ENCODE measurements around the gene NIT1.
A peak's percentile ranks its signal among the peaks of the same experiment; 100 is the strongest.

Gene NIT1

DNA sequence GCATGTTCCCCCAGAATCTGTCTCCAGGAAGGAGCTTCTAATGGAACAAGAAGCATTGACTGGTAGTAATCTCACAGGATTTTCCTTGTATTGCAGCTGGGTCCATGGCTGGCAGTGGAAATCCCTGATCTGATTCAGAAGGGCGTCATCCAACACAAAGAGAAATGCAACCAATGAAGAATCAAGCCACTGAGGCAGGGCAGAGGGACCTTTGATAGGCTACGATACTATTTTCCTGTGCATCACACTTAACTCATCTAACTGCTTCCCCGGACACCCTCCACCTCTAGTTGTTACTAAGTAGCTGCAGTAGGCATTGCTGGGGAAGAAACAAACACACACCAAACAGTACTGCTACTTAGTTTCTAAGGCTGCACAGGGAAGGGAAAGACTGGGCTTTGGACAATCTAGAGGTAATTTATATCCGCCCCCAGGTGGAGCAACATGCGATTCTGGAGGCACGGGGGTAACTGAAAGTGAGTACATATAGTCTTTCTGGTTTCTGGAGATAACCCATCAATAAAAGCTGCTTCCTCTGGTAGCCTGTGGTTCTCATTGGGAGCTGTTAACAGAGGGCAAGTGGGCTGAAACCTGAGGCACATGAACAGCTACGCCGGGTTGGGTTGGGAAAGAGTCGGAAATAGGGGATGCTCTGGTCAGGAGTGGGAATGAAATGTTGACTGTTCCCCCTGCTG is 40.6 kb downstream of the NIT1 start:
- no peak for DNase-seq

DNA sequence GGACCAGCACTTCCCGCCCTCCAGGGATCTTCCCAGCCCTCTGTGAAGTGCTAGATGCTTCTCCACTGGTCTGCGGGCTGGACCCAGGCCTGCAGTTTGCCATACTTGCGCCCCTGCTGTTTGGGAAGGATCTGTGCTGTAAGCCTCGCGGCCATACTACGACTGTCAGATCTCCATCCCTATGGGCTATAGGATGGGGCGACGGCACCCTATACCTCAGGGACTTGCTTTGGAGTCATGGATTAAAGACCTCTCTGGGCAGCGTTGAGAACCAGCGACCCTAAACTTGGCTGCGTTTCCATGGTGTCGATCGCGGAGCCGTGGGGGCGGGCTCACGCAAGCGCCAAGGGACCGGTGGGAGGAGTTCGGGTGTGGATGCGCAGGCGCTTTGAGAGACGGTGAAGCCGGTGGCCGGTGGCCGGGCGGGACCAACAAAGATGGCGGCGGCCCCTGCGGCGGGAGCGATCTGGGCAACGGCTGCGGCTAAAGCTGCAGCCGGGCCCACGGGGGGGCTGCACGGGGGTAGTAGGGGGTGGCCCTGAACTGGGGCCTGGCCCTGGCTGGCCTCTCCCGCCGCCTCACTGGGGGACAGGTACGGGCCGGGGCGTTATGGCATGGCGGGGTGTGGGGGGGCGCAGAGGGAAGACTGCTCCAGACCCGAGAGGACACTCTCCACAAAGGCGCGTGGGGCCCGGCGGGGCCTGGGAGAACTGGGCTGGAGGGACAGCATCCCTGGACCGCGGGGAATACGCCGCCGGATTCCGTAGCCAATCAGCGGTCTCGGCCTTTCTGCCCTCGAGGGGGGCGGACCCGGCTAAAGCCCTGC is 41.4 kb downstream of the NIT1 start, which contains the start of gene USP21:
Gene USP21, plus strand, starts transcription at position 414 of the 826 bp plus-strand sequence. CDS start 1,141 bp downstream, outside the sequence.
- DNase-seq, result peak; percentile 94

DNA sequence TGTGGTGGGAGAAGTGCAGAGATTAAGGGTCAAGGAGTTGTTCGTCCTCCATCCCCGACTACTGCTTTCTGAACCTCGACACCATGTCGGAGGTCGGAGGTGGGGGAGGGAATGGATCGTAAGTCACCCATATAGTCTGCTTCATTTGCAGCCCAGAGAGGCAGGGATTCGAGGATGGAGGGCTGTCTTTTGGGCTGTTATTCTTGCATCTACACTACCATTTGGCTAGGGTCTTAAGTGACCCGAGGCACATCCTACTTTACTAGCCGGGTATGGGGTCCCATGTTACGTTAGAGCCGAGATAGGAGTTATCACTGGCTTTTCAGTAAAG is 42.0 kb downstream of the NIT1 start:
- DNase-seq, result no peak

DNA sequence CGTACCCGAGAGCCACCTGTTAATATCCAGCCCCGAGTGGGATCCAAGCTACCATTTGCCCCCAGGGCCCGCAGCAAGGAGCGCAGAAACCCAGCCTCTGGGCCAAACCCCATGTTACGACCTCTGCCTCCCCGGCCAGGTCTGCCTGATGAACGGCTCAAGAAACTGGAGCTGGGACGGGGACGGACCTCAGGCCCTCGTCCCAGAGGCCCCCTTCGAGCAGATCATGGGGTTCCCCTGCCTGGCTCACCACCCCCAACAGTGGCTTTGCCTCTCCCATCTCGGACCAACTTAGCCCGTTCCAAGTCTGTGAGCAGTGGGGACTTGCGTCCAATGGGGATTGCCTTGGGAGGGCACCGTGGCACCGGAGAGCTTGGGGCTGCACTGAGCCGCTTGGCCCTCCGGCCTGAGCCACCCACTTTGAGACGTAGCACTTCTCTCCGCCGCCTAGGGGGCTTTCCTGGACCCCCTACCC is 42.8 kb downstream of the NIT1 start:
- DNase-seq, result no peak

DNA sequence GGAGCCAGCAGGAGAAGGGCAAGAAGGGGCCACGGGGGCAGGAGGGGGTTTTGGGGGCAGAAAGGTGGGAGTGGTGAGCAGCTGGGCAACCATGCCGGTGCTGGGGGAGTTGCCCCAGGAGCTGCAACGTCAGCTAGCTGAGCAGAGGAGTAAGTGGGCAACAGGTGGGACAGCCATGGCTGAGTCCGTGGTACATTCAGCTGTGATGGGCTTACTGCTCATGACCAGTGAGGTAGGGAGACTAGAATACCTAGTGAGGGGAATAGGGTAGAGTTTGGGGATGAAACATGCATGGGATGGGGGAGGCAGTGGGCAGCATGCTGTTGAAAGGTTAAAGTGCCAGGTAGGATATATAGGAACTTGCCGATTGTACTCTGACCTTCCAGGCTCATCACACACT is 43.7 kb downstream of the NIT1 start:
- no peak for DNase-seq

GRCh38 chr1:161162052-161162451 is 44.1 kb downstream of the NIT1 start:
- no peak for DNase-seq

- DNase-seq, result no peak
These were observed 44.9 kb downstream of the NIT1 start for GRCh38 chr1:161162806-161163205.

DNA sequence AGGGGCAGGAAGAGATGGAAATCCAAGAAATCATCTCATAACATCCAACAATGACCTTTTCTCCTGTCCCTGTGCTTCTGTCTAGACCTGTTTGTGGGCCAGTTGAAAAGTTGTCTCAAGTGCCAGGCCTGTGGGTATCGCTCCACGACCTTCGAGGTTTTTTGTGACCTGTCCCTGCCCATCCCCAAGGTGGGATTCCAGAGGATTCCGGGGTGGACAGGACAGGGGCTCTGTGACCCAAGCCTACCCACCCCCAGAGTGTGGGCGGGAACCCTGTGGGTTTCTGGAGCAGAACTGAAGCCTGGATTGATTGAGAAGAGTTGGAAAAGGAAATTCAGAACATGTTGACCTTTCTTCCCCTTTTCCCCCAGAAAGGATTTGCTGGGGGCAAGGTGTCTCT is 45.9 kb downstream of the NIT1 start:
- no peak for DNase-seq

- DNase-seq, result no peak
These were observed 47.2 kb downstream of the NIT1 start for GRCh38 chr1:161164901-161165610.

DNA sequence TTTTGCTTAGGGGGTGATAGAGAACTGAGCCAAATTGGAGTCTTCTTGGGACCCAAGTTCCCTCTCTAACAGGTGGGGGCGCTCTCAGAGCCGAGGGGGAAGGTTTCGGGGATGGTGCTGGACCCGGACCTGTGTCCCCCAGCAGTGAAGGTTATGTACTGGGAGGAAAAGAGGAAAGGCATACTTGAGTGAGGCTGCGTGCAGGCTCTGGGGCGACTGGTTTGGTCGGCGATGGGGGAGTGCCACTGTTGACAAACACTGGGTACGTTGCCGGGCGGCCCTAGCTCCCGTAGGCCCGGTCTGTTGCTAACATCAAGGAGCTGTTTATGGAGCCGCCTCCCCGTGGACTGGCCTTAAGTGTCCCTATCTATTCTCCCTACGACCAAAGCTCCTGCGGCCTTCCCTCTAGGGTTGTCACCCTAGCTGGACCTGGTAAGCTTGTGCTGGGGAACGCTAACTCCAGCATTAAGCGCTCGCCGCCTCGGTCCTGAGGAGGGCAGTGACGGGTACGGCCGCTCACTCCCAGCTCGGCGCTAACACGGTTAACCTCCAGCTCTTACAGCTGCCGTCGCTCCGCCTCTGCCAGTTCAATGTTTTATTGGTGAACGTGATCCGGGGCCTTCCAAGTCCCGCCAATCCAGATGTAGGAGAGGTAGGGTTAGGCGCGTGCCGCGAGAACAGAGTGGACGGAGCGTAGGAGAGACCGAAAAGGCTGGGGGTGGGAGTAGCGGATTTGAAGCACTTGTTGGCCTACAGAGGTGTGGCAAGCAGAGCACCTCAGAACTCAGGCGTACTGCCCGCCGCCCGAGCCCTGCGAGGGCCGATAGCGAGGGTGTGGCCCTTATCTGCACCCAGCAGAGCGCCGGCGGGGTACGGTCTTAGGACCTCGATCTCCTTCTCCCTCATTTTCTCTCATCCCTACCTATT is 48.1 kb downstream of the NIT1 start, which contains the start of gene PPOX:
Gene PPOX, plus strand, starts transcription at position 685 of the 927 bp plus-strand sequence. CDS start 422 bp downstream, outside the sequence.
- DNase-seq, result peak; percentile 93

DNA sequence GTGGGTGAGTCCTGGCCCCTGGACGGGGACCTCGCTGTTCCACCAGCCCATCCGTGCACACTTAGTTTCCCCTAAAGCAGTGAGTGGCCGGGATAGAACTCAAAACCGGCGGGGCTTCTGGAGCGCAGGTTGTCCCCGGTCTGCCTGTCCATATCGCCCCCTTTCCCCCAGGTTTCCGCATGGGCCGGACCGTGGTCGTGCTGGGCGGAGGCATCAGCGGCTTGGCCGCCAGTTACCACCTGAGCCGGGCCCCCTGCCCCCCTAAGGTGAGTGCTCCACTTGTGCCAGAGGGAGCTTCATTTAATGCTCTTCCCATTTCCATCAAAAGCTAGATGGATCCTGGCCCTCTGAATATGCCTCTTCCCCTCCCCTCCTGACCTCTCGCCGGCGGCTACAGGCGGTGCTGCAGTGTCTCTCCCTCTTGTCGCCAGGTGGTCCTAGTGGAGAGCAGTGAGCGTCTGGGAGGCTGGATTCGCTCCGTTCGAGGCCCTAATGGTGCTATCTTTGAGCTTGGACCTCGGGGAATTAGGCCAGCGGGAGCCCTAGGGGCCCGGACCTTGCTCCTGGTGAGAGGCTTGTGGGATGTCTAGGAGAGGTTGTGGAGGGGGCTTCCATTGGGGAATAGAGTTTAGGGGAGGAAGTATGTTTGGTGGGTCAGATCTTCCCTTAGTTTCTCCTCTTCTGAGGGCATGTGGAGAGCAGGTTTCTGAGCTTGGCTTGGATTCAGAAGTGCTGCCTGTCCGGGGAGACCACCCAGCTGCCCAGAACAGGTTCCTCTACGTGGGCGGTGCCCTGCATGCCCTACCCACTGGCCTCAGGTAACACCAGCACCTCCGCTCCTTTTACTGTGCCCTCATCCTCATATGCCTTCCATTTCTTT is 49.0 kb downstream of the NIT1 start:
- DNase-seq, result no peak

DNA sequence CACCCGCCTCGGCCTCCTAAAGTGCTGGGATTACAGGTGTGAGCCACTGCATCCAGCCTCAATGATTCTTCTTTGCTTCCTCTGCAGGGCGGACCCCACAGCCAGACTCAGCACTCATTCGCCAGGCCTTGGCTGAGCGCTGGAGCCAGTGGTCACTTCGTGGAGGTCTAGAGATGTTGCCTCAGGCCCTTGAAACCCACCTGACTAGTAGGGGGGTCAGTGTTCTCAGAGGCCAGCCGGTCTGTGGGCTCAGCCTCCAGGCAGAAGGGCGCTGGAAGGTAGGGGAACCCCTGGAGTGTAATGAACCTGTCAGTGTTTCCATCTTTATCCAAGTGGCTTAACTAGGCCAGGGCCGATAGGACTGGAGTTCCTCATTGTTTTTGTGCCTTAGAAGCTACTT is 51.0 kb downstream of the NIT1 start:
- no peak for DNase-seq

Data from CD4-positive, alpha-beta T cell treated with Interleukin-6 for 4 hours (primary cell).